Kidney capillary endothelial cell (primary cell): Measurements from ENCODE around the gene PTTG1IP2.
"Not testable (repeated sequence)": the region's sequence is repeated elsewhere in the genome, so short reads cannot be mapped to it uniquely, and the experiment has no call there.

Source experiments
- DNase-seq: peaks from one replicate; pipeline ENCODE4 v3.0.0-alpha.2; 2018; ENCODE audit warnings: low spot score

PTTG1IP2 gene

GRCh38 chr7:90469554-90469953 is at the start of gene PTTG1IP2:
Gene PTTG1IP2, plus strand, starts transcription at chr7:90469639. Its CDS starts 148 bp downstream, at chr7:90469787.
- DNase-seq, result no peak

- no peak for DNase-seq
Measured at GRCh38 chr7:90421651-90422050, 47.8 kb upstream of the PTTG1IP2 start.

- no peak for DNase-seq
Measured at GRCh38 chr7:90424720-90425119, 44.7 kb upstream of the PTTG1IP2 start.

- no peak for DNase-seq
Measured at GRCh38 chr7:90425376-90425775, 44.1 kb upstream of the PTTG1IP2 start.

GRCh38 chr7:90430614-90431460 is 38.6 kb upstream of the PTTG1IP2 start:
- no peak for DNase-seq

GRCh38 chr7:90432752-90433151 is 36.7 kb upstream of the PTTG1IP2 start:
- DNase-seq, result no peak

GRCh38 chr7:90433221-90433620 is 36.2 kb upstream of the PTTG1IP2 start:
- DNase-seq, result no peak

- peak; percentile 74 for DNase-seq
Measured at GRCh38 chr7:90445633-90446032, 23.8 kb upstream of the PTTG1IP2 start.

GRCh38 chr7:90446137-90446899 is 23.1 kb upstream of the PTTG1IP2 start:
- DNase-seq, result no peak

- no peak for DNase-seq
Measured at GRCh38 chr7:90453259-90453891, 16.1 kb upstream of the PTTG1IP2 start.

- DNase-seq, result no peak
Measured at GRCh38 chr7:90453931-90454330, 15.5 kb upstream of the PTTG1IP2 start.

- peak; percentile 61 for DNase-seq
Measured at GRCh38 chr7:90455163-90456030, 14.0 kb upstream of the PTTG1IP2 start.

GRCh38 chr7:90458104-90458503 is 11.3 kb upstream of the PTTG1IP2 start:
- no peak for DNase-seq

GRCh38 chr7:90459888-90460287 is 9.6 kb upstream of the PTTG1IP2 start:
- DNase-seq, result no peak

GRCh38 chr7:90461219-90461618 is 8.2 kb upstream of the PTTG1IP2 start:
- DNase-seq, result no peak

- not testable (repeated sequence) for DNase-seq
Measured at GRCh38 chr7:90463151-90463628, 6.2 kb upstream of the PTTG1IP2 start.

- no peak for DNase-seq
Measured at GRCh38 chr7:90465816-90466215, 3.6 kb upstream of the PTTG1IP2 start.

- no peak for DNase-seq
Measured at GRCh38 chr7:90472805-90473540, 3.5 kb downstream of the PTTG1IP2 start.

- no peak for DNase-seq
Measured at GRCh38 chr7:90473814-90474213, 4.4 kb downstream of the PTTG1IP2 start.

- DNase-seq, result peak; percentile 81
Measured at GRCh38 chr7:90474284-90475210, 5.1 kb downstream of the PTTG1IP2 start.
